ENCODE results near the gene FBXO4.
"Not testable (repeated sequence)": the region's sequence is repeated elsewhere in the genome, so short reads cannot be mapped to it uniquely, and the experiment has no call there.

Gene FBXO4

GRCh38 chr5:41921874-41922273 lies 3.2 kb upstream of the FBXO4 start:
- DNase-seq (ENCODE audit: low read depth): no peak

DNA sequence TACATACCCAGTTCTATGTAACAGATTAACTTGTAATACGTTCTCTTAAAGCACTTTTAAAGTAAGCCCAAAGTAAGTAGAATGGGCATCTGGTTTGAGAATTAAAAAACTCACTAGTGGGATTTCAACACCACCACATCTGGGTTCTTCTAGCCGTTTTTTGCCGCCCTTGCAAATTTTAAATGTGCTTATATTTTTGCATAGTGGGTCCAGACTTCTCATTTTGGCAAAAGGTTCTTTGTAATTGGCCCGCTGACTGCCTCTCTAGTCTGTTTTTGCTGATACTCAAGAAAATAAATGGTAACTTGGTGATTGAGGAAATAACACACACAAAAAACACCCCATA lies 582 bp upstream of the FBXO4 start:
- no peak for DNase-seq (ENCODE audit: low read depth)

DNA sequence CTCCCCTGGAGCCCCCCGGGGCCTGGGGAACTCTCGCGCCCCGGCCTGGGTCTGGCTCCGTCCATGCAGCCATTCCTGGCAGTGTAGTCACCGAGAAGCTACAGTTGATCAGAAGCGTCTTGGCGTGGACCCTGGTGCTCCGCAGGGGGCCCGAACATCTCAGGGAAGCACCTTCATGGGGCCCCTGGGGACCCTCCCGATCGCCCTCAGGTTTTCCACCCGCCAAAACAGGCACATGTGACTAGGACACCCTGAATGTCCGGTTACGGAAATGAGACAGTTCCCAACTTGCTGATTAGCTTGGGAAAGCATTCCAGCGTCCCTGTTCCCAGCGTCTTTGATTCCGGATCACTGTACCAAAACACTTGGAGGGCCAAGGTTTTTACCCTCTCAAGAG lies 472 bp downstream of the FBXO4 start:
- DNase-seq (ENCODE audit: low read depth): no peak

GRCh38 chr5:41927604-41928003 lies 2.5 kb downstream of the FBXO4 start:
- DNase-seq (ENCODE audit: low read depth): no peak

DNA sequence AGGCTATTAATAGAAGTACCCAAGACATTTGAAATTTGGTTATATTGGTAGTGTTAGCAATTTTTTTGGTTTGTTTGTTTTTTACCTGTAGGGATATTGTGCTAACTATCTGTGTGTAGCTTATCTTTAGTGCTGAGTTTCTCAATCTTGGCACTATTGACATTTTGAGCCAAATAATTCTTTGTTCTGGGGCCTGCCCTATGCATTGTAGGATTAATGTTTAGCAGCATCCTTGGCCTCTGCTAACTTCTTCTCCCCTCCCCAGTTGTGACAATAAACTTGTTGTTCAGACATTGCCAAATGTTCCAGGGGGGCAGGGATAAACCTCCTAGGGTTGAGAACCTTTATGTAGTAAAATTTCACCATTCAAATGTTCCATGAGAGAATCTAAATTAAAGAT lies 4.0 kb downstream of the FBXO4 start:
- DNase-seq (ENCODE audit: low read depth): no peak

DNA sequence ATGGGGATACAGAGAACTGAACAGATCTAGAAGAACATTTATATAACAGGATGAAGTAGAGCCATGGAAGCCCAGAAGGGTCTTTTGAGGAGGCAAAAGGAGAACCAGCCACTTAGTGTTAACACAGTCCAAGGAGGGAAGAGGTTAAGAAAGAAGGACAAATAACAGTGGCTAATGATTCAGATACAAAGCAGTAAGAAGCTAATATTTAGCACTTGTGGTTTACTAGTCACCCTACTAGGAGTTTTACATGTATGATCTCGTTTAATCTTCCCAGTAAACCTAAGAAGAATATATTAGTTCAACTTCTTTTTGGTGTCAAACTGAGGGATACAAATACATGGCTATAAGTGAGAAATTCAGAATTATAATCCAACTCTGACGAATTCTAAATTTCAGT lies 7.7 kb downstream of the FBXO4 start:
- DNase-seq (ENCODE audit: low read depth): no peak

GRCh38 chr5:41935544-41935943 lies 10.5 kb downstream of the FBXO4 start:
- no peak for DNase-seq (ENCODE audit: low read depth)

- DNase-seq (ENCODE audit: low read depth): no peak
Observed at GRCh38 chr5:41940641-41941040, 15.6 kb downstream of the FBXO4 start.

- DNase-seq (ENCODE audit: low read depth): not testable (repeated sequence)
Observed at GRCh38 chr5:41945332-41945955, 20.4 kb downstream of the FBXO4 start.

GRCh38 chr5:41951224-41951623 lies 26.1 kb downstream of the FBXO4 start:
- DNase-seq (ENCODE audit: low read depth): no peak

DNA sequence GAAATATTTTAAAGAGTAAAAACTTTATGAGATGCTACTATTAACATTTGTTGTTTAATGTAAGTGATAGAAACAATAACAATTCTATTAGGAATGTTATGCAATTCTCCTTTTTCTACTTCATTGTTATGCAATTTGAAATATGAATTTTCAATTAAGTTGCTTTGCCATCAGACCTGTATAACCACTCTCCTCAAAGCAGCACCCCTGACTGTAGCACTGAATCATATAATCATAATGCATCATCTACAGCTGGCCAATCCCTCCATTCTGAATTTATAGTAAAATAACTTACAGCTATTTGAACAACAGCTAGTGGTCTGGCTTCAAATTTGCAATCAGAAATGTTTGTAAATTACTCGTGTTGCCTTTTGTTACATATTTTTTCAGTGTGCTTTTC lies 29.2 kb downstream of the FBXO4 start:
- no peak for DNase-seq (ENCODE audit: low read depth)

- no peak for DNase-seq (ENCODE audit: low read depth)
Observed at GRCh38 chr5:41955432-41956024, 30.4 kb downstream of the FBXO4 start.

- no peak for DNase-seq (ENCODE audit: low read depth)
Observed at GRCh38 chr5:41956943-41957342, 31.9 kb downstream of the FBXO4 start.

DNA sequence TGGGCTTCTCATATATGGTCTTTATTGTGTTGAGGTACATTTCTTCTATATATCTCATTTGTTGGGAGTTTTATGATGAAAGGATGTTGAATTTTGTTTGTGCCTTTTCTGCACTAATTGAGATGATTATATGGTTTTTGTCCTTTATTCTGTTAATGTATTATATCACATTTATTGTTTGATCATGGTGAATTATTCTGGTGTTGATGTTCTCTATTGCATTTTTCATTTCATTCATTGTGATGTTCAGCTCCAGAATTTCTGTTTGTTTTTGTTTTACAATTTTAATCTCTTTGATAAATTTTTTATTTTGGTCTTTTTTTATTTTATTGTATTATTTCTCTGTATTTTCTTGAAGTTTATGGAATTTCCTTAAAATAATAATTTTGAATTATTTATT lies 35.4 kb downstream of the FBXO4 start:
- no peak for DNase-seq (ENCODE audit: low read depth)

- DNase-seq (ENCODE audit: low read depth): no peak
Observed at GRCh38 chr5:41961736-41962135, 36.7 kb downstream of the FBXO4 start.

GRCh38 chr5:41962491-41962890 lies 37.4 kb downstream of the FBXO4 start:
- no peak for DNase-seq (ENCODE audit: low read depth)

DNA sequence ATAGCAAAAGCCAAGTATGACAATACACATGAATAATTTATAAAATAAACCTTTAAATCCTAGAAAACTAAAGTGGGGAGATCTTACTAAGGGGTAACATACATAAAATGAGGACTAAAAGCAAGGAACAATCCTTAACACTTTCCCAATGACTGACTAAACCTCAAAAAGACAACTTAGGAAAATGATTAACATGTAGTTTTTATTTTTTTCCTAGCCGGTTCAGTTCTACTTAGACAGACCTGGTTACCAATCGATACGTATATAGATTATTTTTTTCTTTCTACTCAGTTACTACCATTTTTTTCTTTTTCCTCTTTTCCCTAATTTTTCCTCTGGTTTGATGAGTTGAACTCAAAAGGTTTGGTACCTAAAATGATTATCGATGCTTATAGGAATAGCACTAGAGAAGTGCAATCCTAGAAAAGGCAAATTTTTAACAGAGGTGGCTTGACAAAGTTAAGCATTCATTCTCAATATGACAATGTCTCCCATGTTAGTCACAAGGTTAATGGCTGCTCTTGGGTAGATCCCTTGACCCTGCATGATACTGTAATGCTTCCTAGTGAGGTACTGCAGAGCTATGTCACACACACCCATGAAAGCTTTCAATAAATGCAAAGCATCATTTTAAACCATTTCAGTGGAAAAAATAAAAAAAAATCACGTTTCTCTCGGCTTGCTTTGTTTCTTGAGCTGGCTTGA lies 41.5 kb downstream of the FBXO4 start:
- DNase-seq (ENCODE audit: low read depth): no peak

DNA sequence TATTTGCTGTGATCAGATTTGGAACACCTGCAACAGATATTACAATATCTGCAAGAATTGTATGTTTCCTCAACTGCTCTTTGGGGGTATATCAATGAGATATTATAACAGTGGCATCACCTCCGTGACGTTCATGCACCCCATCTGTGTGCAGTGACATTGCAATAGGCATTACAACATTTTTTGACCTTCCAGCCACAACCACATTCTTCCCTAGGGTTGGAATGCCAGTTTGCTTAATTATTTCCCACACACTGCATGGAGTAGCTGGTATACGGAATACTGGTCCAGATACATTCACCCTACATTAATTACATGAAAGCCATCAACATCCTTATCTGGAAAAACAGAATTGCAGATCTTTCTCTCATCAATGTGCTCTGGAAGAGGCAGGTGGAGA lies 42.3 kb downstream of the FBXO4 start:
- DNase-seq (ENCODE audit: low read depth): no peak

- no peak for DNase-seq (ENCODE audit: low read depth)
Observed at GRCh38 chr5:41968153-41968723, 43.2 kb downstream of the FBXO4 start.

DNA sequence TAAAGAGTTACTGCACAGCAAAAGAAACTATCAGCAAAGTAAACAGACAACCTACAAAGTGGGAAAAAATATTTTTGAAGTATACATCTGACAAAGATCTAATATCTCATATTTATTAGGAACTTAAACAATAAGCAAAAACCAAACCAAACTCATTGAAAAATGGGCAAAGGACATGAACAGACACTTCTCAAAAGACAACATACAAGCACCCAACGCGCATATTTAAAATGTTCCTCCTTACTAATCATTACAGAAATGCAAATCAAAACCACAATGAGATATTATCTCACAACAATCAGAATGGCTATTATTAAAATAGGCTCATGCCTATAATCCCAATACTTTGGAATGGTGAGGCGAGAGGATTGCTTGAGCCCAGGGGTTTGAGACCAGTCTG lies 48.0 kb downstream of the FBXO4 start:
- no peak for DNase-seq (ENCODE audit: low read depth)

DNA sequence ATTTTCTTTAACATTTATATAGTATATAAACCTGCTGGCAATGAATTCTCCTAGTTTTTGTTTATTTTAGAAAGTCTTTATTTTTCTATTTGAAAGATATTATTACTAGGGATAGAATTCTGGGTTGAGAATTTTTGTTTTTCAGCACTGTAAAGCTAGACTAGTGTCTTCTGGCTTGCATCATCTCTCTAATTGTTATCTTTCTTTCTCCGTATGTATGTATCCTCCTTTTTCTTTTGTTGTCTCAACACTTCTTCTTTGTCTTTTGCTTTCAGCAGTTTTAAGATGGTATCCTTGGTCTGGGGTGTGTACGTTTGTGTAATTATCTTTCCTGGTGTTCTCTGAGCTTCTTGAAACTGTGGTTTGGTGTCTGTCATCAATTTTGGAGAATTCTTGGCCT lies 48.8 kb downstream of the FBXO4 start:
- no peak for DNase-seq (ENCODE audit: low read depth)

DNA sequence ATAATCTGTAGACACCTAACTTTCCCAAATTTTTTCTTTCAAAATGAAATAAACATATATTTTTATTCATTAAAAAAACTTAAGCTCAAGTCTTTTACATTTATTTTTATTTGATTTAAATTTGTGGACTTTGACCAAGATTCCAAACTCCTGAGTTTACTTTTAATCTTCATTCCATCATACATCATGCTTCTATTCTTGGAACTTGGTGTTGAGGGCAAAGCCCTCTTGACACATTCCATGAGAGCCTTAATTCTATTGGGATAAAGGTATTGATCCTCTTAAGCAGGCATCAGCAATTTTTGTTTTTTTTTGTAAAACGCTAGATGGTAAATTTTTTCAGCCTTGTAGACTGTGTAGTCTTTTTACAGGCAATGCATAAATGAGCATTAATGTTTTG lies 53.6 kb downstream of the FBXO4 start:
- DNase-seq (ENCODE audit: low read depth): no peak

DNA sequence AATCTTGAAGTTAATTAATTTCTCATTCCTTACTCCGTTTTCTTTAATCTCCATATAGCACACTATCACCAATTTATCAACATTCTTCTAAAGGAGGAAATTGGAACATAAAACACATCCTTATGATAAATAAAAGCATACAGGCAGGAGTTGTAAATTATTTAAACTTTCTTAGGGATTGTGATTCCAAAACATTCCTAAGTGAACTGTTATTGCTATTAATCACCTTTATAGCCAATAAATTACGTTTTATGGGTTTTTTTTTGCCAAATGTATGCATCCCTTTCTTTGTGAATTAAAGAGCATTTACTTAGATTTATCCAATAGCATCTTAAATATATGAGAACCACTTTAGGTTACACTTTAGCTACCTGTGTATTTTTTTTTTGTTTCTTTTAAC lies 55.3 kb downstream of the FBXO4 start:
- no peak for DNase-seq (ENCODE audit: low read depth)

DNA sequence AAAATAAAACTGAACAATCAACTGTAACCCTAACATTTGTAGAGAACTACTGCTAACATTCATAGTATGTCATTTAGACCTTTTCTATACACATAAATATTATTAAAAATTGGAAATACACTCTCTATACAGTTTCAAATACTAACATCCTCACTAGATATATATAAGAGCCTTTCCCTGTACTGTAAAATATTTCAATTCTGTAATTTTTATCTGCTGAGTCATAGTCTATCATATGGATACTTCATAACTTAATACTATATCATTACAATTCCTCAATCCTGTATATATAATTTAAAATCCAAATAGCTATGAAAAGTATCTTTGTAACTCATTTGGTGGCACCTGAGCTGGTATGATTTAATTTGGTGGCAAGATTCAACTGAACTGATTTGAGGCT lies 55.8 kb downstream of the FBXO4 start:
- no peak for DNase-seq (ENCODE audit: low read depth)
